Measurements from ENCODE around the gene ARHGAP42.
A peak's percentile ranks its signal among the peaks of the same experiment; 100 is the strongest.
"Not testable (repeated sequence)": the region's sequence is repeated elsewhere in the genome, so short reads cannot be mapped to it uniquely, and the experiment has no call there.

The ARHGAP42 gene

DNA sequence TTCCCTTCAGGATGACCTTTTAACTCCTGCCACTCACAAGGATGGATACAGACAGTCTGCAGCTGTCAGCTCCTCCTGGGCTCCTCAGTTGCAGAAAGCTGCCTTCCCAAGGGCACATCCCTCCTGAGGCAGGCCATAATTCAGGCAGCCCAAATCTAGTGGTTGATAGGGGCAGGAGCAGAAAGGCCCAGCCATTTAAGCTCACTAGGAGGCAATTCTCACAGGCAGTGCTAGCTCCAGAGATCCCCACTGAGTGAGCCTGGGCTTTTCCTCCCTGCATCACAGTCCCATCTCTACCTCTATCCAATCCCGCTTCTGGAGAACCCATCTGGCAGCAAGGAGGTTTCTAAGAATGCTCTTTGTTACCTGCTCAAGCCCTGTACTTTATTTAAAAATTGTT, 200.6 kb downstream of the ARHGAP42 start:
- no peak for FAIRE-seq

DNA sequence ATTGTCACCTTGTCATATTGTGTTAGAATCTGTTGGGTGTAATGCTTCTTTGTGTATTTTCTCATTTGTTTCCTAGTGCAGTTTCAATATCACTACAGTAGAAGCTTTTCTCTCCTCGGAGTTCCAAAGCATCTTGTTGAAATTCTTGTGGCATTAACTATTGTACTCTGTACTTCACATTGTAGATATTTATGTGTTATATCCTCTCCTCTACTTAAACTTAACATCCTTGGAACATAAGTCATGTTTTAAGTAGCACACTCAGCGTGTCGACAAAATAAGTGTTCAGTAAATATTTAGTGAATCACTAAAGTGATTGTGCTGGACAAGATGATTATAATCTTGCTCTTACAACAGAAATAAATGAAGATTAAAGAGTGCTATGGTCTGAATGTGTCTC, 201.7 kb downstream of the ARHGAP42 start:
- FAIRE-seq, result no peak

DNA sequence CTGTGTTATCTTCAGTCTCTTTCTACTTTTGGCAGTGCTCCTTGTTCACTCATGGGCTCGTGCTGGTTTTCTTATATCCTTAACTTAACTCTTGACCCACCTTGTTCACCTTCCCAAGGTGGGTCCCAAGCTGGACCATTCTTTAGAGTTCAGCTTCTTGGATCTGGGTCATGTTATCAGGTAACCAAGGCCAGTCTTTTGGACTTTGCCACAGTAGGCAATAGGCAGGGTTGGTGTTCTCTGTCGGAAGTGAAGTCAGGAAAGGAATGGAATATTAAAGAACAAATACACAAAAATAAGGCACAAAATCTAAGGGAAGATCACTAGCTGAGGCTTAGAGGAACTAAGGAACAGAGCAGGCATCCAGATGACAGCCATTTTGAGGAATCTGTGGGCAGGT, 202.7 kb downstream of the ARHGAP42 start:
- FAIRE-seq, result no peak

- FAIRE-seq, result no peak
Observed at GRCh38 chr11:100890789-100891188, 203.7 kb downstream of the ARHGAP42 start.

DNA sequence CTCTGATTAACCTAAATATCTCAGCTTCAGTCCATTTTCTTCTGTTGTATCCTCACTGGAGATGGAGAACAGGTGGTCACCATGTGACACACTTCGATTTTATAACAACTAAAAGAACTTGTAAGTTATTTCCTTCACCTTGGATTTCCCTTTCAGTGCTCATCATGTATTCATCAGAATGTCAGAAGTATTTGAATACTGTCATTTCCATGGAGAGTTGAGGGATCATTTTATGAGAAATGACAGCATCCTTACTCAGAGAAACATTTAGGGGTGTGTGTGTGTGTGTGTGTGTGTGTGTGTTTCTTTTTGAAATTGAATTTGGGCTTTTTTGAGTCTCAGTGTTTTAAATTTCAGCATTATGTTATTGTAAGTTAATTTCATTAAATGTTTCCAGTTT, 205.8 kb downstream of the ARHGAP42 start:
- FAIRE-seq, result no peak

- FAIRE-seq, result no peak
Observed at GRCh38 chr11:100895449-100895848, 208.4 kb downstream of the ARHGAP42 start.

- FAIRE-seq, result not testable (repeated sequence)
Observed at GRCh38 chr11:100895976-100896375, 208.9 kb downstream of the ARHGAP42 start.

- FAIRE-seq, result not testable (repeated sequence)
Observed at GRCh38 chr11:100901471-100901870, 214.4 kb downstream of the ARHGAP42 start.

GRCh38 chr11:100902454-100903141, 215.5 kb downstream of the ARHGAP42 start:
- FAIRE-seq, result no peak

DNA sequence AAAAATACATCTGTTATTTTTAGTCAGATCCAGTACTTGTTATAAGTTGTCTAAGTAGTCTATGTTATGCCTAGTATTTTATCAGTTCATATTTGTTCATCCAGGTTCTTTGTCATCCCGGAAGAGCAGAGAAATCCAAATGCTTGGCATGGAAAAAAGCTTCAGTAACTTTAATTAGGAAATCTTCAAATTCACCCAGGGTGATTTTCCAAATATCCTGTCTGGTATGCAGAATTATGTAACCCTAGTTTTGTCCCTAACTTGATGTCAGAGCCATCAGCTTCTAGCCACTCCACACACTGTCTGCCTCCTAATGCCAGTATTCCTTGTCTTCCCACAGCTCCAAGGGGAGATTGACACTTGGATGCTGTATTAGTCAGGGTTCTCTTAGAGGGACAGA, 216.2 kb downstream of the ARHGAP42 start:
- no peak for FAIRE-seq

GRCh38 chr11:100905684-100906083, 218.6 kb downstream of the ARHGAP42 start:
- FAIRE-seq, result no peak

DNA sequence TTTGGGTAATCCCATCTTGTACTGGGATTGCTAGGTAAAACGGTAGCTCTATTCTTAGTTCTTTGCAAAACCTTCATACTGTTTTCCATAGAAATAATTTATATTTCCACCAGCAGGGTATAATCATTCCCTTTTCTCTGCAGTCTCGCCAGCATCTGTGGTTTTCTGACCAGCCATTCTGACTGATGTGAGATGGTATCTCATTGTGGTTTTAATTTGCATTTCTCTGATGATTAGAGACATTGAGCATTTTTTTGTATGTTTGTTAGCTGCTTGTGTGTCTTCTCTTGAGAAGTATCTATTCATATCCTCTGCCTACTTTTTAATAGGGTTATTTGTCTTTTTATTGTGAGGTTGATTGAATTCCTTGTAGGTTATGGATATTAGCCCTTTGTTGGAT, 221.7 kb downstream of the ARHGAP42 start:
- no peak for FAIRE-seq

GRCh38 chr11:100910808-100911207, 223.7 kb downstream of the ARHGAP42 start:
- no peak for FAIRE-seq

DNA sequence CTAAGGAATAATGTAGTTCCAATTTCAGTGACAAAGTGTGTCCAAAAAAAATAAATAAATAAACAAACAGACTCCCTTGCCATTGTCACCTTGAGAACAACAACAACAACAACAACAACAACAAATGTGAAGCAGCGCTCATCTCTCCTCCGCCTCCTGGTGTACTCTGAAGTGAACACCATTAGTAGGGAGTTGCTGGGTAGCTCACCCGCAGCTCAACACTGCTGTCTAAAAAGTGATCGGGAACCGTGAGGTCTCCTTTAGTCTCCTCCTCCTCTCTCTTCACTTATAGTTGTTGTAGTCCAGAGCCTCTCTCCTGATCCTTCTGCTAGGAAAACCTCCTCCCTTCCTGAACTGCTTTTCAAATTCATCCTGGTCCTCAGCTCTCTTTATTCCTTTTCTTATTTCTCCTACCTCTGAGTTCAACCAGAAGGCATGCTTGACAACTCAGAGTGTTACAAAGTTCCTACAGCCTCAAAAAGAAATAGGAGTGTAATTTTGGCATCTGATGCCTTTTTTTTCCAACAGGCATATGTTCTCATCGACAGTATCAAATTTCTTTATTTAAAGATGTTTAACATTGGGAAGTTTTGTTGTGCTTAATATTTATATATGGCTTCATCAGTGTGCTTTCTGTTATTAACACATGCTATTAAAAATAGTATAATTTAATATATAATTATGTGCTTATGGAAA, 227.5 kb downstream of the ARHGAP42 start:
- no peak for FAIRE-seq

DNA sequence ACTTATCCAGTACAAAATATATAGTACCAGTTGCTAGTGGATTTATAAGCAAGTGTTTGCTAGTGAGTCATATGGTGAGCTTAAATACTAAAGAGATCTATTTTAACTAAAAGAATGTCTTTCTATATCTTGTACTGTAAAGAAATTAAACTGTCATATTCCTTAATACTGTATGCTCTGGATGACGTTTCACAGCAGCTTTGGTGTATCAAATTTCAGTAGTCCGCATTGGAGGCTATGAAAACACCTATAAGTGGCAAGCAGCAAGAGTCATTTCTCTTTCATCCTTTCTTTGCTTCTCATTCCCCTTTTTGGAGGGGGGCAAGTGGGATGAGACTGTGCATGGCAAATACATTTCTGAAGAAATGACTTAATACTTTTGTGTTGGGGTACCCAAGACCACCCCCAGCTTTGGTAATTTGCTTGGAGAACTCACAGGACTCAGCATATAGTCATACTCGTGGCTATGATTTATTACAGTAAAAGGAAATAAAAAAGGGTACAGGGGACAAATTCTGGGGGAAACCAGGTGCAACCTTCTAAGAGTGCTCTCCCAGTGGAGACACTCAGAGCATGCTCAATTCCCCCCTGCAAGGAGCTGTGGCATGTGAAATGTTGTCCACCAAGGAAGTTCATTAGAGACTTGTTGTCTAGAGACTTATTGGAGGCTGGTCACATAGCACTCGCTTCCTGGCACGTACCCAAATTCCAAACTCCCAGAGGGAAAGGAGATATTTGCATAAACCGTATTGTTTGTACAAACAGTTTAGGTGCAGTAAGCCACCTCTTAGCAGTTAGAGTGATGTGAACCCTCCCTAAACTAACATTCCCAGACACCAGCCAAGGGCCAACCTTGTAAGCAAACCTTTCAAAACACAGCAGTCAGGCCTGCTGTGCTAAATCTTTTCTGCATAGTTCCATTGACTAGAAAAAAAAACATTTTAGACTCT, 231.7 kb downstream of the ARHGAP42 start:
- no peak for FAIRE-seq

- no peak for FAIRE-seq
Observed at GRCh38 chr11:100920593-100920992, 233.5 kb downstream of the ARHGAP42 start.

DNA sequence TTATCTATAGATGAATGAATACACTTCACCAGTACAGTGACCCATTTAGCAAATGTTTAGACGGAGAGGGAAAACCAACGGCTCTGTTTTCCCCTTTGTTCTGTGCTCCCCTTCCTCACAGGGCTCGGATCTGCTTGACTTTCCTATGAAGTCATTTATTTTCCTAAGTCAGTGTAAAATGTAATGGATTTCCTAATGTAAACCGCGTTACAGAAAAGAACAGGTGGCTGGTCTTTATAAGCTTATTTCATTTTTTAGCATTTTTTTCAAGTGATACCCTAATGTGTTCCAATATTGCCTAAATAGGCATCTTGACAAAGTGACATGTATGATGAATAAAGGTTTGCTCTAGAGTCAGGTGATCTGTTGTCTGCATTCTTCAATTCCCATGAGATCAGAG, 235.0 kb downstream of the ARHGAP42 start:
- no peak for FAIRE-seq

DNA sequence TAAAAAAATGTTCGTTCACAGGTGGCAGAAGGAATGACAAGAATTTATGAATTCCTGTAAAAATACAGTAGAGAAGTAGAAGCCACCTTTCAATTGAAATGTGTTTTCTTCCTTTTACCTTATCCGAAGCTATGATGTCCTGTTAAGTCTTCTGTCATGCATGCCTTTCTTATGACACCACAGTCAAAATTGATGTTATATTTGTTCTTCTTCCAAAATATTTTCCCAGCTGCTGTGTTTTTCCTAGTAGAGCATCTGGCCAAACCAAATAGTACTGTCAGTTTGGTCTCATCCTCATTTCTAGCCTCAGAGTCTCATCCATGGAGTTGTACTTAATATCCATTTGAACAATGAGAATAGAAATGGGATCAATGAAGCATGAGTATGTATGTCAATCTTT, 236.5 kb downstream of the ARHGAP42 start:
- FAIRE-seq, result no peak

DNA sequence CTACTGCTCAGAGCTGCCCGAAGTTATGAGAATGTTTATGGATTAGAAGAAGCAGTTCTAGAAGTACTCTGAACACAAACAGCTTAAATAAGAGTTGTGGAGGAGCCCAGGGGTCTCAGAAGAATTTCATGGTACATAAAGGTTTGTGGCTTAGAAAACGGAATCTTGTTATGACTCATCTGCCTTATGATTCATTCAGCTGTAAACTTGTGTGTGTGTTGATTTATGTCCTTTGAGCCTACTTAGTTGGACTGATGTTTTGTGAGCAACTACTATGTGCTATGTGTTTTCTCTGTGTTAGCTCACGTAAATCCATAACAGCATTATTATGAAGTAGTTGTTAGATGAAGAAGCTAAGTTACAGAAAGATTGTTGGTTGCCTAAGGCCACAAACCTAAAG, 238.8 kb downstream of the ARHGAP42 start:
- FAIRE-seq, result no peak

- no peak for FAIRE-seq
Observed at GRCh38 chr11:100927579-100927978, 240.5 kb downstream of the ARHGAP42 start.

- no peak for FAIRE-seq
Observed at GRCh38 chr11:100928426-100928825, 241.3 kb downstream of the ARHGAP42 start.

DNA sequence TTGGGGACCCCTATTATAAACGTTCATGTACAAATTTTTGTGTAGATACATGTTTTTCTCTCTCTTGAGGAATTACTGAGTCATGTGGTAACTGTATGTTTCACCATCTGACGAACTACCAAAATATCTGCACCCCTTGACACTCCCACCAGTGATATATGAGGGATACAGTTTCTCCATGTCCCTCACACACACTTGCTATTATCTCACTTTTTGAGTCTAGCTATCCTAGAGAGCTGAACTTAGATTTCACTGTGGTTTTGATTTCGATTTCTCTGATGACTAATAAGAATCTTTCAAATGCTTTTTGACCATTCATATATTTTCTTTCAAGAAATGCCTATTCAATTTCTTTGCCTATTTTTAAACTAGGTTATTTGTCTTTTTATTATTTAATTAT, 242.3 kb downstream of the ARHGAP42 start:
- FAIRE-seq, result no peak

GRCh38 chr11:100930185-100930778, 243.2 kb downstream of the ARHGAP42 start:
- FAIRE-seq, result peak; percentile 99
